Mucosa of rectum (tissue), 2 donors: ENCODE measurements around the gene STUM.
"Not testable (repeated sequence)": the region's sequence is repeated elsewhere in the genome, so short reads cannot be mapped to it uniquely, and the experiment has no call there.

Source experiments
- H3K27ac ChIP-seq, 2 donors: one replicate each; pipeline ENCODE4 v1.7.0; 2013; ENCODE audit warnings: inconsistent platforms in 2 of 2, low read depth in 2 of 2, low read length in 2 of 2
- H3K27me3 ChIP-seq, 2 donors: one replicate each; pipeline ENCODE4 v1.7.0; 2013; ENCODE audit warnings: low read length in 2 of 2; ENCODE audit not compliant: control insufficient read depth in 2 of 2, insufficient read depth in 2 of 2
- H3K36me3 ChIP-seq, 2 donors: one replicate each; pipeline ENCODE4 v1.7.0; 2013; ENCODE audit warnings: low read length in 2 of 2; ENCODE audit not compliant: control insufficient read depth in 2 of 2, insufficient read depth in 2 of 2
- H3K4me1 ChIP-seq, 2 donors: one replicate each; pipeline ENCODE4 v1.7.0; 2013; ENCODE audit warnings: low read length in 2 of 2, mild to moderate bottlenecking in 1 of 2; ENCODE audit not compliant: control insufficient read depth in 2 of 2, insufficient read depth in 2 of 2
- H3K4me3 ChIP-seq, 2 donors: one replicate each; pipeline ENCODE4 v1.7.0; 2013; ENCODE audit warnings: low read length in 2 of 2
- H3K9ac ChIP-seq, 2 donors: one replicate each; pipeline ENCODE4 v1.7.0; 2013; ENCODE audit warnings: low read length in 2 of 2, low read depth in 1 of 2, mild to moderate bottlenecking in 1 of 2
- H3K9me3 ChIP-seq, 2 donors: one replicate each; pipeline ENCODE4 v1.7.0; 2013; ENCODE audit warnings: low read length in 2 of 2; ENCODE audit not compliant: control insufficient read depth in 2 of 2
- donor health status: healthy.
- donor health status: Normal muscosa, but diverticular disease.

STUM gene

GRCh38 chr1:226589008-226589733 lies 40.6 kb downstream of the STUM start:
- Histone ChIP-seq H3K36me3 (no peaks in the 10 kb centered on the region), H3K27me3 (no peaks in the 10 kb centered on the region), H3K9ac (no peak overlapping the region), H3K9me3 (no peaks in the 10 kb centered on the region), H3K4me3 (no peak overlapping the region), H3K4me1 (no peaks in the 10 kb centered on the region), H3K27ac (no peak overlapping the region)

DNA sequence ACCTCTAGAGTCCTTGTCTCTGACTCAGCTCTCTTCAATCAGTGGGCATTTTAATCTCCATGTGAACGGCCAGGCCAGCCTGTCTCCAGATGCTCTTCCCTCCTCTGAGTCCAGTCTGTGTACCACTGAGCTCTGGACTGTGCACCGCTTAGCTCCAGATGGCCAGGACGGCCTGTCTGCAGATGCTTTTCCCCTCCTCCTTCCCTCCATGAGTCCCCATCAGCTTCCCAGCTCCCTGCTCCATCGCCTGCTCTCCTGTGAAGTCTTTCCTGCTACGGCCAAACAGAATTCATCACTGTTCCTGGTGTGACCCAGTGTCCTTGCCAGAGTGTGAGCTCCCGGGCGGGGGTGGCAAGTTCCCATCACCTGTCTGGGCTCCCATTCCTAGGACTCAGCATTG lies 42.0 kb downstream of the STUM start:
- H3K9me3 ChIP-seq: no peaks in the 10 kb centered on the region
- H3K4me1 ChIP-seq: no peaks in the 10 kb centered on the region
- no peak overlapping the region for H3K9ac ChIP-seq
- H3K27ac ChIP-seq: no peak overlapping the region
- H3K27me3 ChIP-seq: no peaks in the 10 kb centered on the region
- H3K4me3 ChIP-seq: no peak overlapping the region
- no peaks in the 10 kb centered on the region for H3K36me3 ChIP-seq

- Histone ChIP-seq H3K4me1 (no peaks in the 10 kb centered on the region), H3K9me3 (no peaks in the 10 kb centered on the region), H3K4me3 (no peak overlapping the region), H3K27me3 (no peaks in the 10 kb centered on the region), H3K36me3 (no peaks in the 10 kb centered on the region), H3K9ac (no peak overlapping the region), H3K27ac (no peak overlapping the region)
These were observed 45.0 kb downstream of the STUM start for GRCh38 chr1:226593541-226593940.

- Histone ChIP-seq H3K9ac (no peak overlapping the region), H3K27me3 (no peaks in the 10 kb centered on the region), H3K9me3 (no peaks in the 10 kb centered on the region), H3K4me3 (no peak overlapping the region), H3K27ac (no peak overlapping the region), H3K36me3 (no peaks in the 10 kb centered on the region), H3K4me1 (no peaks in the 10 kb centered on the region)
These were observed 48.1 kb downstream of the STUM start for GRCh38 chr1:226596531-226597165.

DNA sequence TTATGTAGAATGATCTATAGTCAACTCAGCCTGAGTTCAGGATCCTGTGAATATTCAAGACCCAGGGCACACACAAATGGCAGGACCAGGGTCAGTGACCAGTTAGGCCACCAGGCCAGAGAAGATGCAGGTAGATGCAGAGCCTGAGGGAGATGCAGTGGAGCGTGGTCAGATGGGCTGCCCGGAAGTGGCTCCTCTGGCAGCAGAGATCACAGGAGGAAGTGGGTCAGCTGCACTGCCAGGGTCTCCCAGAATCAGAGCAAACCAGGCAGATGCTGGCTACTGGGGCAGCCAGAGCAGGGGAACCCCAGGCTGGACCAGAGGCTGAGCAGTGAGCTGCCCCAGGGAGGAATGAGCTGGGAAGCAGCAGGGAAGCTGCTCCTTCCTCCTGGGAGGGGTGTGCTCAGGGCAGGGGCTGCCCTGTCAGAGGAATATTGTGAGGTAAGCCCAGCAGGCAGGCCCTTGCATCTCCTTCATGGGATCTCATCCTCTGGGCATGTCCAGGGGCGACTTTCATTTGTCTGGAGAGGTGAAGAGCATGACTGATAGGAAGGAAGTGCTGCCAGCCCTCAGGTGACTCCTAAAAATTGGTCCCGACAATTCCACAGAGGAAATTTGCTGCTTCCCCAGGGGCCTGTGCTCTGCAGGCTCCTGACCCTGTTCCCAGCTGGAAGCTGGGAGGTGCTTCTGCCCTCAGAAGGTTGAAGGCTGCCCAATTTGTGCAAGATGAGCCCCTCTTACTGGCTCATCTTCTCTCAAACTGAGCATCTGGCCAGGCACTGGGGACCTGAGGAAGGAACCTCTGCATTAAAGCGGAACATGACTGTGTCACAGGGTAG lies 49.3 kb downstream of the STUM start:
- no peak overlapping the region for H3K4me3 ChIP-seq
- H3K4me1 ChIP-seq: no peaks in the 10 kb centered on the region
- H3K36me3 ChIP-seq: no peaks in the 10 kb centered on the region
- no peaks in the 10 kb centered on the region for H3K27me3 ChIP-seq
- no peaks in the 10 kb centered on the region for H3K9me3 ChIP-seq
- H3K9ac ChIP-seq: no peak overlapping the region
- H3K27ac ChIP-seq: no peak overlapping the region

- H3K4me1 ChIP-seq: peaks cover 0 to 4% of the 10 kb centered on the region in 2 donors
- H3K9me3 ChIP-seq: no peaks in the 10 kb centered on the region
- no peak overlapping the region for H3K9ac ChIP-seq
- H3K27ac ChIP-seq: no peak overlapping the region
- no peaks in the 10 kb centered on the region for H3K36me3 ChIP-seq
- no peak overlapping the region for H3K4me3 ChIP-seq
- no peaks in the 10 kb centered on the region for H3K27me3 ChIP-seq
These were observed 49.9 kb downstream of the STUM start for GRCh38 chr1:226598455-226598849.

DNA sequence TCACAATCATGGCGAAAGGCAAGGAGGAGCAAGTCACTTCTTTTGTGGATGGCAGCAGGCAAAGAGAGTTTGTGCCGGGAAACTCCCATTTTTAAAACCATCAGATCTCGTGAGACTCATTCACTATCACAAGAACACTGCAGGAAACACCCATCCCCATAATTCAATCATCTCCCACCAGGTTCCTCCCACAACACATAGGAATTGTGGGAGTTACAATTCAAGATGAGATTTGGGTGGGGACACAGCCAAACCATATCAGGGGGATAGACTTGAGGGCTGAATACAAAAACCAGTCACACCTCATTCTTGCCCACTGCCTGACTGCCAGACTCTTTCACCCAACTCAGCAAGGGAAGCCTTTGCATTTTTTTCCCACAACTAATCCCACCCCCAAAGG lies 50.4 kb downstream of the STUM start:
- not testable (repeated sequence) for H3K9me3 ChIP-seq, H3K36me3 ChIP-seq, H3K4me1 ChIP-seq, H3K9ac ChIP-seq, H3K27ac ChIP-seq, H3K27me3 ChIP-seq, H3K4me3 ChIP-seq

- no peak overlapping the region for H3K27ac ChIP-seq
- no peaks in the 10 kb centered on the region for H3K27me3 ChIP-seq
- no peaks in the 10 kb centered on the region for H3K36me3 ChIP-seq
- no peak overlapping the region for H3K9ac ChIP-seq
- H3K4me3 ChIP-seq: no peak overlapping the region
- H3K9me3 ChIP-seq: no peaks in the 10 kb centered on the region
- H3K4me1 ChIP-seq: peaks cover 0 to 9% of the 10 kb centered on the region in 2 donors
These were observed 51.2 kb downstream of the STUM start for GRCh38 chr1:226599636-226600238.

- Histone ChIP-seq H3K36me3 (no peaks in the 10 kb centered on the region), H3K9me3 (no peaks in the 10 kb centered on the region), H3K9ac (no peak overlapping the region), H3K4me1 (peaks cover 0 to 9% of the 10 kb centered on the region in 2 donors), H3K27me3 (no peaks in the 10 kb centered on the region), H3K4me3 (no peak overlapping the region), H3K27ac (no peak overlapping the region)
These were observed 51.7 kb downstream of the STUM start for GRCh38 chr1:226600254-226600653.

- Histone ChIP-seq H3K36me3 (no peaks in the 10 kb centered on the region), H3K9me3 (no peaks in the 10 kb centered on the region), H3K27me3 (no peaks in the 10 kb centered on the region), H3K9ac (no peak overlapping the region), H3K4me1 (peaks cover 0 to 9% of the 10 kb centered on the region in 2 donors), H3K27ac (no peak overlapping the region), H3K4me3 (no peak overlapping the region)
These were observed 52.9 kb downstream of the STUM start for GRCh38 chr1:226601456-226601855.
